Hippocampal formation (tissue), 2 donors: ENCODE measurements around the gene AR.
"Not testable (repeated sequence)": the region's sequence is repeated elsewhere in the genome, so short reads cannot be mapped to it uniquely, and the experiment has no call there.

Experiments used
- DNase-seq, 2 donors: peaks; one replicate each; lab custom pipeline; 2025; lab: John Stamatoyannopoulos, UW

The AR gene

GRCh38 chrX:67637293-67637692, 93.5 kb downstream of the AR start:
- DNase-seq: not testable (repeated sequence)

DNA sequence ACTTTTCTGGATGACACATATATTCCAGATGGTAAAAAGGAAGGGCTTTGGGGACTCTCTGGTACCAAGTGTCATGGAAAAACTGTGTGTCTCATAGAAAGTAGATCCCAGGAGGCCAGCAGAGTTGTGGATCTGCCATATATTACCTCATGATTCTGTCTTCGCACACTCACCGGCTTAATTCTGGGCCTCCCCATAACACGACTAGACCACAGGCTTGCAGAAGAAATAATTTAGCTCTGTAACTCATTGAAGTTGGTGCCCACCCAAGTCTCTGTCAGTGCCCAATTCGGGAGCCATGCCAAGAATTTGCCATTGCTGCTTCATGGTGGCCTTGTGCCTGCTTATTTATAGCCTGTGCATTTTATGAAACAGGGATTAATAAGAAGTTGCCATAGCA, 104.5 kb downstream of the AR start:
- DNase-seq: no peak

- no peak for DNase-seq
Observed at GRCh38 chrX:67651437-67652142, 107.8 kb downstream of the AR start.

GRCh38 chrX:67652543-67652942, 108.7 kb downstream of the AR start:
- DNase-seq: no peak

- DNase-seq: no peak
Observed at GRCh38 chrX:67654301-67654700, 110.5 kb downstream of the AR start.

- DNase-seq: no peak
Observed at GRCh38 chrX:67665583-67665982, 121.8 kb downstream of the AR start.

- DNase-seq: not testable (repeated sequence)
Observed at GRCh38 chrX:67670717-67671116, 126.9 kb downstream of the AR start.

GRCh38 chrX:67673741-67674274, 130.0 kb downstream of the AR start:
- no peak for DNase-seq

DNA sequence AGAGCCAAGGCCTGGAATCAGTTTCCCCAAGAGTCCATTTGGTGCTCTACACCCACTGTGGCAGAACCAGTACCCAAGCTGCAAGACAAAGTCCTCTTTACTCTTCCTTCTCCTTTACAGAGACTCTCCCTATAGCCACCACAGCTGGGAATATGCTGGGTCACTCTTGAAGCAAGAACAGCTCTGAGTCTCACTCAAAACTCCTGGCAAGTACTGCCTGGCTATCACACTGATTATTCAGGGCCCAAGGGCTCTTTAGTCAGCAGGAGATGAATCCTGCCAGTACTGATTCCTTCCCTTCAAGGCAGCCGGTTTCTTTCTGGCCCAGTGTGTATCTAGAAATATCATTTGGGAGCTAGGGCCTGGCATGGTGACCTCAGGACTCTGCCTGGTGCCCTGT, 130.9 kb downstream of the AR start:
- DNase-seq: no peak

DNA sequence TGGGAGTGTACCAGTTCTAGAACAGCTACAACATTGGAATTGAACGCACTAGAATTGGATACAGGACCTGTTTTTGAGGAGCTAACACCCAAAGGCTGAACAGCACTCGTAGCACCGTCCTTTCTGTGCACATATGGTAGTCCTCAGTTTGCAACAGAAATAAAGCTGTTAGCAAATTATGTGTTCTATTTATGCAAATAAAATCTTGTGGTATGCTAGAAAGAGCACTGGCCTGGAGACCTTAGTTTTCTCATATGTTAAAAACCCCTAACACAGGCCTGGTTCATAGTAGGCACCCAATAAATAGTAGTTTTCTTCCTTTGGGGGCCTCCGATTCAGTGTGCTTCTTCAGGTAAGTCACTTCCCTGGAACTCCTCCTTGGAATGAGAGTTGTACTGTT, 140.3 kb downstream of the AR start:
- no peak for DNase-seq

DNA sequence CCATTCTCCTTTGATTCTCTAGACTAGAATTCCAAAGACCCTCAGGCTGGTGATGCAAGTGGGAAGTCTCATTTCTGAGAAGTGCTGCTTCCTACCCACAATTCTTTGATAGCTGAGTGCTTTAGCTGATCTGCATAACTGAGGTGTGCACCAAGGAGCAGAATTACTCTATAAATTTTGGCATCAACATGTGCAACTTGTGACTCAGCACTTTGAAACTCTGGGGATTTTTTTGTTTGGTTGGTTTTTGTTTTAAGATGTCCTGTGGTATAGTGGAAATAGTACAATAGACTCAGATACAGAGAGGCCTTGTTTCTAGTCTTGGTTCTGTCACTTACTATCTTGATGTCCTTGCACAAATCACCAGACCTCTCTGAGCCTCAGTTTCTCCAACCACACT, 148.4 kb downstream of the AR start:
- no peak for DNase-seq

DNA sequence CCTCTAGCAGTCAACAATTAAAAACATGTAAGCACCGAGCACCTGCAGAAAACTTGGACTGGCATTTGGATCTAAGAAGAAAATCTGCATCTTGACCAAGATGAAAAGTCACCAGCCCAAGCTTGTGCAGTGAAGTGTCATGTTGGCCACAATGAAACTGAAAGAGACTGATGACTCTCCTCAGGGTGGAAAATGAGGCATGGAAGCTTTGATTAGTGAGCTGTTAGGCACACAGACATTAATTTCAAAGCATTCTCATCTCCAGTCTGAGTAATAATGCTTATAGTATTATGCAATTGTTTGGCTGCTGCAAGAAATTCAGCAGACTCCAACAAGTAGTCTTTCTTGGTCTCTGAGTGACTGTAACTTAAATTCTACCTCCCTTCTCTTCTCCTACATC, 150.1 kb downstream of the AR start:
- no peak for DNase-seq

DNA sequence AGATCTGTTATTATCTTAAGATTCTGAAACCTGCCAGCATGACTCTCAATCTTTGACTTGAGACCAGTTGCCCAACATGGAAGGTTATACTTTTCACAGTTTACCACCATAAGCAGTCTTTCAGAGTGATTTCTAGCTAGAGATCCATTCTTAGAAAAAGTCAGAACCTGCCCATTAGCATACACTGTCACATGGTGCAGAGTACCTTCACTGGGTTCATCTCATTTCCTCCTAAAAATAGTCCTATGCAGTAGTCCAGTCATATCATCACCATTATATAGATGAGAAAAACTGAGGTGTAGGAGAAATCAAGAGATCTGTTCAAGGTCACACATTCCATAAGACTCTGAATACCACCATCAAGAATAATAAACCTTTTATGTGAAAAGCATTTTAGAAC, 153.6 kb downstream of the AR start:
- DNase-seq: no peak

- DNase-seq: no peak
Observed at GRCh38 chrX:67700602-67701001, 156.8 kb downstream of the AR start.

GRCh38 chrX:67714004-67714403, 170.2 kb downstream of the AR start:
- no peak for DNase-seq

- no peak for DNase-seq
Observed at GRCh38 chrX:67717571-67717970, 173.8 kb downstream of the AR start.

DNA sequence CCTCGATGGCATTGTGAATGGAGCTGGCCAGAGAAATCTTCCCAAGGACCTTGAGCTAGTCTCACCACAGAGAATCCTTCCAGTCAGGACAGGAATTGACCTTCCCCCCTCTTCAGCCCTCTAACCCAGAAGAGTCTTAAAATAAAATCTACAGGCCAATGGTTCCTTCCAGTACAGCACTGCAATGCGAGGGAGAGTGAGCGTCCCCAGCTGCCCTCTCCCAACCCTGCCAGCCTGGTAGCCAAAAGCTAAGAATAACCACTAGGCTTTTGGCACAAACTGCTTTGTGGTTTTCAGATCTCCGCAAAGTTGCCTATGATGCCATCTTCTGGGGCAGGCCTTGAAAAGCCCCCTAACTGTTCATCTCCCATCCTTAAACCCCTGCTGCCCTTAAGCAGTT, 175.1 kb downstream of the AR start:
- no peak for DNase-seq

- DNase-seq: no peak
Observed at GRCh38 chrX:67720344-67720743, 176.5 kb downstream of the AR start.

GRCh38 chrX:67721321-67721720, 177.5 kb downstream of the AR start:
- DNase-seq: no peak

GRCh38 chrX:67723580-67724351, 179.9 kb downstream of the AR start:
- DNase-seq: no peak

- no peak for DNase-seq
Observed at GRCh38 chrX:67724359-67725110, 180.7 kb downstream of the AR start.

DNA sequence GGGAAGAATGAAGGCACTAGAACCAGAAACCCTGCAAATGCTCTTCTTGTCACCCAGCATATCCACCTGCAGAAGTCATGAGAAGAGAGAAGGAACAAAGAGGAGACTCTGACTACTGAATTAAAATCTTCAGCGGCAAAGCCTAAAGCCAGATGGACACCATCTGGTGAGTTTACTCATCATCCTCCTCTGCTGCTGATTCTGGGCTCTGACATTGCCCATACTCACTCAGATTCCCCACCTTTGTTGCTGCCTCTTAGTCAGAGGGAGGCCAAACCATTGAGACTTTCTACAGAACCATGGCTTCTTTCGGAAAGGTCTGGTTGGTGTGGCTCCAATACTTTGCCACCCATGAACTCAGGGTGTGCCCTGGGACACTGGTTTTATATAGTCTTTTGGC, 181.7 kb downstream of the AR start:
- DNase-seq: no peak

DNA sequence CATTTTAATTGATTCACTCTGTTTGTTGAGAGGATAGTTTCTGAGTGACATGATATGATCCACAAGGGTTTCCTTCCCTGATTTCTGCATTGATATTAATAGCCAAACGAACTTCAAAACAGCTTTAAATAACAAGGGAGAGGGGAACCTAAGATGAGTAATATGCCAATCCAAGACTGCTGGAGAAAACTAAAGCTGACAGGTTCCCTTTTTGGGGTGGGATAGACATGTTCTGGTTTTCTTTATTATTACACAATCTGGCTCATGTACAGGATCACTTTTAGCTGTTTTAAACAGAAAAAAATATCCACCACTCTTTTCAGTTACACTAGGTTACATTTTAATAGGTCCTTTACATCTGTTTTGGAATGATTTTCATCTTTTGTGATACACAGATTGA, 182.2 kb downstream of the AR start:
- DNase-seq: no peak
